IPS DF 4.7 (cell line): ENCODE measurements around the gene AGBL1.
"Not testable (repeated sequence)": the region's sequence is repeated elsewhere in the genome, so short reads cannot be mapped to it uniquely, and the experiment has no call there.

Source experiments
- DNase-seq: peaks from one replicate; pipeline ENCODE4 v3.0.0-alpha.2; 2013; ENCODE audit warnings: low spot score; ENCODE audit errors: extremely low read depth

AGBL1 gene

GRCh38 chr15:86082619-86083380 is 3.1 kb downstream of the AGBL1 start:
- DNase-seq = no peak

DNA sequence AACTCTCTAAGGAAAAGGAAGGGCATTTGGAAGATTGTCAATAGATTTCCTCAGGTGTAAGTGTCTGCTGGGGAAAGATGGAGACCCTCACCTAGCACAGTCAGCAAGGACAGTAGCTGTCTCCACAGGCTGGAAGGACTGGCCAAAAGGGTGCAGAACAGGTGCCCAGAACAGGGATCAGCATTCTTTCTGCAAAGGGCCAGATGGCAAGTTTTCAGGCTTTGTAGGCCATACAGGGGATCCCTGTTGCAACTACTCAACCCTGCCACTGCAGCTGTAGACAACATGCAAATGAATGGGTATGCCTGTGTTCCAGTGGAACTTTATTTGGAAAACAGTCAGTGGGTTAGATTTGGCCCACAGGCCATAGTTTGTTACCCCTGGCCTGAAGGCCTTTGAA is 8.1 kb downstream of the AGBL1 start:
- DNase-seq = no peak

DNA sequence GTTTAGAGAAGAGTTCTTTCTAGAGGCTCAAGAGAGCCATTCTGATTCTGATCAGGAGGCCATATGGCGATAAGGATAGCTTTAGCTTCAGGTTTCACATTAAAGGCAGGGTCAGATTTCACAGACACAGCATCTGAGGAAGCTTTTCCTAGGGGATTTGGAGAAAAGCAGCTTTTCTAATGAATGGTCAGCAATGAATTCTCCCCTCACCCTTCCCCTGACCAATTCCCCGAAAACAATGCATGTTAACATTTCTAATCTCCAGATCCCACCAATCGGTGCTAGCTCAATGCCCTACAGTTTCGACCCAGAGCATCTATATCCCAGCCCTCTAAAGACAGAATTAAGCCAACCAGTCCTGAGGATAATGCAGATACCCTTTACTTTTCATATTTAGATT is 9.8 kb downstream of the AGBL1 start:
- DNase-seq = no peak

GRCh38 chr15:86101818-86102217 is 22.1 kb downstream of the AGBL1 start:
- DNase-seq = no peak

- no peak for DNase-seq
These were observed 24.2 kb downstream of the AGBL1 start for GRCh38 chr15:86103825-86104224.

DNA sequence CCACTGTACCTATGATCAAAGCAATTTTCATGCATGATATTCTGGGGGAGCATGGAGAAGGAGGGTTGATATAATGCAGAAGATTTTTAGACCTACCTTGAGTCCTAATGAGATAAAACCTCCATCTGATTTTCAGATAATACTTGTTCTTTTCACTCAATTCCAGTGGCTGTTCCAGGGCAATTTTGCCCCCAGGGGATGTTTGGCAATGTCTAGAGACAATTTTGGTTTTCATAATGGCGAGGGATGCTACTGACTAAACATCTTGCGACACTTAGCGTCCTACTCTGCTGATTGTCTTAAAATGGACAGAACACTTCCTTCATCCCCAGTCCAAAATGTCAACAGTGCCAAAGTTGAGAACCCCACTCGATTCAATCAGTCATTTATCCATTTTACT is 26.6 kb downstream of the AGBL1 start:
- DNase-seq = no peak

DNA sequence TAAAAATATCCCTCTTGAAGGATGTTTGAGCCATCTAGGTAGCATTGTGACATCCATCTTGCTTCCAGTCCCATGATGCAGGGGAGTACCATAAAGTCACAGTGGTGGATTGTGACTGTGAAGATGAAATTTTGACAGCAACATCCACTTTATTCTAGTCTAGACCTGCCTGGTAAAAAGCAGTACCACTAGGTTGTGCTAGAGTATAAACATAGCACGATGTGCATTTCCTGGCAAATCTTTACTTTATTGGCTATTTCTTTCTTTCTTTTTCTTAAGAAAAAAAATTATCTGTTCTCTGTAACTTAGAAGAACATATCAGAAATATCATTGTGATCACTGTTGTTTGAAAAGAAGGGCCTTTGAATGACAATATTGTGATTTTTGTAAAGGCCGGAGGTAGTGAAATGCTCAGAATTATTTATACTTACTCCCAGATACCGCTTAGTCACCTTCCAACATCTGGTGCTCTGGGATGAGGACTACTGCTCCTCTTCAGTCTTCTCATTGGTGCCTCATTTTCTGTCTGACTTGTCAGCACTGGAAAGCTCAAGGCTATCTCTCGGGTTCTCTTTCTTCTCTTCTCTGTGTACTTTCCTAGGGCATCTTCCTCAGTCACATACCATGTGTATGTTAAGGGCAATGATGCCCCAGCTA is 35.6 kb downstream of the AGBL1 start:
- no peak for DNase-seq

DNA sequence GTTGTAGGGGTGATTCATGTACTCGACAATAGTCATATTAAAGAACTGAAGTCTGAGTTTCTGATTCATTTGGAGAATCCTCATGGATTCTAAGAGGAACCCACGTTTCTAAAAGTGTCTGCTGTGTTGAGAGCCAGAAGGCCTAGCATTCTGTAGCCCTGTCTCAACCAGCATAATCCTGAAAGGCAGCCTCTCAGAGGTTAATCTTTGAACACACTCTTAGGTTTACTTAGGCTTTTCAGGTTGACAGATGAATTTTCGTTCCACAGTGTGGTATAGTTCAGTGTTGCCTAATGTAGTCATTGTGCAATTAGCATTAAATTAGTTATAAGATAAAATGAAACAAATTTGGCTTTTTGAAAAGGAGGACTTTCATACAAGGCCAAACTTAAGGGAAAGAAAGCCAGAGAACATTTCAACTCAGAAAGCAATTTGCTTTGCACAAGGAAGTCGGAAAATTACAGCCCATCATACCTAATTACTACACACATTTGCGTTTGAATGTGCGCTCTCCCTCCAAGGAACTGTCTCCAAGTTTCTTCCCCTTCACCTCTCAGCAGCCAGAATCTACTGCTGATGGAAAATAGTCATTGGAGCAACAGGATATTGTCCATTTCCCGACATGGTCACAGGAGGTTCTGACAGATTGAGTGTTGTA is 42.0 kb downstream of the AGBL1 start:
- DNase-seq = no peak

DNA sequence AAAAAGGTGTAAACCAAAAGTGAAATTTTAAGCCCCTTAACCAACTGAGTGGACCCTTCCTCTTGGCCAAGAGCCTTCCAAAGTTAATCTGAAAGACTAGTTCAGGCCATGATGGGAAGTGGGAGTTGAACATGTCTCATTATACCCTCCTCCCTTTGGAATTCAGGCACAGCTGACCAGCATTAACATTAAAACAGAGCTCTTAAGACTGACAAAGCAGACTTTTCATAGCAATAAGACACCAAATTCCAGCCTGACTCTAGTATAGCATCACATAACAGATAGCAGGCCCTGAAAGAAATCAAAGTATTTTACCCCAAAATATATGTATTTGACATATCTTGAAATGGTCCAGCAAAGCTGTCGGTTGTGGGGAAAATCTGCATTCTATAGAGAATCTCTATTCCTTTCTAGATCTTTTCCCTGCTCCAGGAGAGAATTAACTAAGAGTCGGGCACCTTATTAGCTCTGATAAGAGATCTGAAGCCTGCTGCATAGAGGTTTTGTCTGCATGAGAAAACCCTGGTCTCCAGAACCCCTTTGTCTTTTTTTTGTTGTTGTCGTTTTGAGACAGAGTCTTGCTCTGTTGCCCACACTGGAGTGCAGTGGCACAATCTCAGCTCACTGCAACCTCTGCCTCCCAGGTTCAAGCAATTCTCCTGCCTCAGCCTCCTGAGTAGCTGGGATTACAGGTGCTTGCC is 43.2 kb downstream of the AGBL1 start:
- DNase-seq = not testable (repeated sequence)

DNA sequence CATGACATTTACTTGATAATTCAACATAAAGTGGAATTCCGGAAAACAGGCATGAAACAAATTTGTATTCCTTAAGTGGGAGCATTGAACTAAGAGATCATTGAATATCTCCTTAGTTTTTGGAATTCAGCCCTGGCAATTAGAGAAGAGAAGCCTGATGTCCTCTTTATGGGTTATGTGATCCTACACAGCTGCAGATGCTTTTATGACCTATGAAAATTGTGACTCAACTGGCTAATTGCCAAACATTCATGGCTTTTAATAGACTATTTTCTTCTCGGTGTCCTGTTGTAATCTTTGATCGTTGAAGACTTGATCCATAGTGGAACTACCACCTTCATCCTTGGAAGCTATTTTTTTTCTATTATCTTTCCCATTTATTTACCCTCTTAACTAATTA is 46.1 kb downstream of the AGBL1 start:
- DNase-seq = no peak

DNA sequence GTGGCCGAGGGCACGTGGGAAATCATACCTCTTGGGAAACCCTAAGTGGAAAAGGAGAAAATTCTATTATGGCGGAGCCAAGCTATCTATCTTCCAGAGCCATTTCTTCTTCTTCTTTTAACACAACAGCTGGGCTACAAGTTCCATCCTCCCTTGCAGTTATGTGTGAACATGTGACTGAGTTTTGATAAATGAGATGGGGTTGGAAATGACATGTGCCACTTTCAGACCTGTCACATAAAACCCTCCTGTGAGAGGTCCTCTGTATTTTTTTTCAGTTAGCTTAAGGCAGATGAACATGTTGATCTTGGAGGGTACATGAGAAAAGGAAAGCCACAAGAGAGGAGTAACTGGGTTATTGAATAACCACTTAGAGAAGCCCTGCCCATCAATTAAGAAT is 47.9 kb downstream of the AGBL1 start:
- DNase-seq = no peak

DNA sequence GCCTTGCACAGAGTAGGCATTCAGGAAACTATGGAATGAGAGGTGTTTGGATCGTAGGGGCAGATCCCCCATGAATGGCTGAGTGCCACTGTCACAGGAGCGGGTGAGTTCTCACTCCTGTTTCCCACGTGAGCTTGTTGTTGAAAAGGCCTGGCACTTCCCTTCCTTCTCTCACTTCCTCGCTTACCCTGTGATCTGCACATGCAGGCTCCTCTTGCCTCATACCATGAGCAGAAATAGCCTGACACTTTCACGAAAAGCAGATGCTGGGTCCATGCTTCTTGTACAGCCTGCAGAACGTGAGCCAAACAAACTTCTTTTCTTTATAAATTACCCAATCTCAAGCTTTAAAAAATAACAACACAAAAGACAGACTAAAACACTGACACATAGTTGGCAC is 55.4 kb downstream of the AGBL1 start:
- no peak for DNase-seq

- DNase-seq = no peak
These were observed 57.2 kb downstream of the AGBL1 start for GRCh38 chr15:86136861-86137260.

- no peak for DNase-seq
These were observed 59.1 kb downstream of the AGBL1 start for GRCh38 chr15:86138798-86139197.

GRCh38 chr15:86139828-86140227 is 60.2 kb downstream of the AGBL1 start:
- DNase-seq = no peak

DNA sequence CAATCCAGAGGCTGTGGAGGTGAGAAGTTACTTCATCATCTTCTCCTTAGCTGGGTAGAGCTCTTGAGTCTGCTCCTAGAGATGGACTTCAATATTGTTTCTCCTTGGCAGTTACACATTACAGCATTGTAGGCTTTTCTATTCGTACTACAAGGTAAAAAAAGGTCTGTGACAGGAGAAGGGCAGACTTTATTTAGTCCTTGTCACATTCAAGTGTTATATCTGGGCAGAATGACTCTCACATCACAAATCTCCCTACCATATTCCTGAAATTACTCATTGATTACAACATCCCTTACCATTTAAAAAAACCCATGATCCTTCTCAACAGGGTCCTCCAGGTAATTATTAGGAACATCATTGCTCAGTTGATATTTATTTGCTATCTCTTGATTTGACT is 75.0 kb downstream of the AGBL1 start:
- DNase-seq = no peak

DNA sequence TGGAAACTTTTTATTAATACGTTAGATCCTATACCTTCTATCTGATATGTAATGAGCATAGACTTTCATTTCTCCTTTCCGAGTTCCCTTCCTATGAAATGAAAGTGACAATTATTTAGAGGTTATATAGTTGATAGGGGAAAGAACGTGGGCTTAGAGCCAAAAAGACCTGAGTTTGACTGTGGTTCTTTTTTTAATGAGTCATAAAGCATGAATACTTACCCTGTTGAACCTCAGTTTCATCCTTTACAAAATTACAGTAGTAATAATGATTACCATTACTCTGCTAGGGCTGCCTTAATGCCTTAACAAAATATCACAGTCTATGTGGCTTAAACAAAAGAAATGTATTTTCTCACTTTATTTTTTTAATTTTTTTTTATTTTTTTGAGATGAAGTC is 75.9 kb downstream of the AGBL1 start:
- DNase-seq = no peak

DNA sequence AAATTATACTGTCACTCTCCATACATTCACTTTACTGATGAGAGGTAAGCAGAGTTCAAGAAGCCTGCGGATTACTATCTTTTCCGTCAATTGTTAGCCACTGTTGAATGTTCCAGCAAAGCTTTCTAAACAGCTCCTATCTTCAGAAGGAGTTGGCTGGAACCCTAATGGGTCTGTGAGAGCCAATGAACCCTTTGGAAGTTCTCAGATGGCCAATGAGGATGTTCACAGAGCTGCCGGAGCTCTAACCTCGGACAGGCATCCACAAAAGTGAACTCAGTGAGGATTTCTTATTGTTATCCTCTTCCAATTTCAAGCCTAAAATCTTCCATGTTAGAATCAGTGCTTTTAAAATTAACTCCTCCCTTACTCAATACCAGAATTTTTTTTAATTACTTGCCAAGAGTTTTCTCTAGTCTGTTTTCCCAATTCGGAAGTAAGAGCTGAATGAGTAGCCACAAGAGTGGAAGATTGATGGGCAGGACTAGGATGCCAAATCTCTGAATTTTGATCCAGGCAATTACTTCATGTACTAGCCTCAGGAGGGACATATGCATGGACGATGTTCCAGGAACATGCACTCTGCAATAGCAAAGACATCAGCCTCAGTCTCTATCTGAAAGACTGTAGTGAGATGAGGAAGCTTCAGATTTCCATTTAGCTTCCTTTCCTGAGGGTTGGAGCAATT is 78.1 kb downstream of the AGBL1 start:
- DNase-seq = no peak

GRCh38 chr15:86159468-86159867 is 79.8 kb downstream of the AGBL1 start:
- DNase-seq = no peak

- no peak for DNase-seq
These were observed 81.6 kb downstream of the AGBL1 start for GRCh38 chr15:86161250-86161649.

- DNase-seq = no peak
These were observed 82.5 kb downstream of the AGBL1 start for GRCh38 chr15:86162172-86162591.
